Neural progenitor cell (in vitro differentiated cells): ENCODE measurements around the gene HDAC8.

Experiments
- EZH2 ChIP-seq: fragments of 200-600 bp; sonication (generic); IDR thresholded peaks from 2 replicates; pipeline ENCODE4 v1.6.1; 2017; ENCODE audit warnings: antibody characterized with exemption, mild to moderate bottlenecking, moderate library complexity
- TF ChIP-seq, protein P1 (sequence below): fragments of 200-600 bp; sonication (generic); IDR thresholded peaks from 2 replicates; pipeline ENCODE4 v1.5.1; 2017; ENCODE audit warnings: antibody characterized with exemption, mild to moderate bottlenecking

DNA sequence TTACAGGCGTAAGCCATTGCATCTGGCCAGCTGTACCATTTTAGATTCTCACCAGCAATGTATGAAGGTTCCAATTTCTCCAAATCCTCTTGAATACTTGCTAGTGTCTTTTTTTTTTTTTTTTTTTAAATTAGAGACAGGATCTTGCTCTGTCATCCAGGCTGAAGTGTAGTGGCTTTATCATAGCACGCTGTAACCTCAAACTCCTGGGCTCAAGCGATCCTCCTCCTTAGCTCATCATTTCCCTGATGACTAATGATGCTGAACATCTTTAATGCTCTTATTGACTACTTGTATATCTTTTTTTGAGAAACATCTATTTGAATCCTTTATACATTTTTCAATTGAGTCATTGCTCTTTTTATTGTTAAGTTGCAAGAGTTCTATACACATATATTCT lies 40.3 kb downstream of the HDAC8 start:
- TF ChIP-seq, protein P1, sequence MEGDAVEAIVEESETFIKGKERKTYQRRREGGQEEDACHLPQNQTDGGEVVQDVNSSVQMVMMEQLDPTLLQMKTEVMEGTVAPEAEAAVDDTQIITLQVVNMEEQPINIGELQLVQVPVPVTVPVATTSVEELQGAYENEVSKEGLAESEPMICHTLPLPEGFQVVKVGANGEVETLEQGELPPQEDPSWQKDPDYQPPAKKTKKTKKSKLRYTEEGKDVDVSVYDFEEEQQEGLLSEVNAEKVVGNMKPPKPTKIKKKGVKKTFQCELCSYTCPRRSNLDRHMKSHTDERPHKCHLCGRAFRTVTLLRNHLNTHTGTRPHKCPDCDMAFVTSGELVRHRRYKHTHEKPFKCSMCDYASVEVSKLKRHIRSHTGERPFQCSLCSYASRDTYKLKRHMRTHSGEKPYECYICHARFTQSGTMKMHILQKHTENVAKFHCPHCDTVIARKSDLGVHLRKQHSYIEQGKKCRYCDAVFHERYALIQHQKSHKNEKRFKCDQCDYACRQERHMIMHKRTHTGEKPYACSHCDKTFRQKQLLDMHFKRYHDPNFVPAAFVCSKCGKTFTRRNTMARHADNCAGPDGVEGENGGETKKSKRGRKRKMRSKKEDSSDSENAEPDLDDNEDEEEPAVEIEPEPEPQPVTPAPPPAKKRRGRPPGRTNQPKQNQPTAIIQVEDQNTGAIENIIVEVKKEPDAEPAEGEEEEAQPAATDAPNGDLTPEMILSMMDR: no peak
- TF ChIP-seq EZH2: no peak
